SU-DHL-6 (cell line): ENCODE measurements around the gene TMEM108.

ENCODE experiments used
- H2AFZ ChIP-seq: fragments of 200-600 bp; sonication (generic); 2 replicates; pipeline ENCODE4 v1.6.1; 2014; ENCODE audit warnings: low read depth, mild to moderate bottlenecking, moderate library complexity, mixed read lengths, antibody characterized with exemption, low read length; ENCODE audit not compliant: severe bottlenecking
- H3F3A ChIP-seq: fragments of 200-600 bp; shearing (Covaris generic); 2 replicates; pipeline ENCODE4 v1.6.0; 2016; ENCODE audit warnings: antibody characterized with exemption, mild to moderate bottlenecking; ENCODE audit not compliant: insufficient read depth
- H3K27ac ChIP-seq: fragments of 200-600 bp; sonication (generic); 2 replicates; pipeline ENCODE4 v1.5.1; 2016; ENCODE audit warnings: low read depth, mild to moderate bottlenecking, low read length, moderate library complexity, mixed read lengths
- H3K27me3 ChIP-seq: fragments of 200-600 bp; sonication (generic), shearing (Covaris generic); 2 replicates; pipeline ENCODE4 v1.6.0; 2014; ENCODE audit warnings: mild to moderate bottlenecking, low read length
- H3K36me3 ChIP-seq: fragments of 200-600 bp; sonication (generic); 2 replicates; pipeline ENCODE4 v1.6.1; 2014; ENCODE audit warnings: mild to moderate bottlenecking, low read length, mixed read lengths
- H3K4me2 ChIP-seq: fragments of 300-600, 200-600 bp; shearing (Covaris generic), sonication (generic); 2 replicates; pipeline ENCODE4 v1.6.0; 2014; ENCODE audit warnings: low read length, low read depth, mild to moderate bottlenecking; ENCODE audit not compliant: poor library complexity, severe bottlenecking
- H3K4me3 ChIP-seq: fragments of 200-600 bp; sonication (generic); 2 replicates; pipeline ENCODE4 v1.5.1; 2014; ENCODE audit warnings: antibody characterized with exemption, low read length, mild to moderate bottlenecking, mixed read lengths; ENCODE audit not compliant: insufficient read depth, poor library complexity, severe bottlenecking
- H3K79me2 ChIP-seq: fragments of 200-600 bp; sonication (generic); 2 replicates; pipeline ENCODE4 v1.6.1; 2014; ENCODE audit warnings: mild to moderate bottlenecking, low read length, moderate library complexity; ENCODE audit not compliant: insufficient read depth
- H3K9ac ChIP-seq: fragments of 200-600 bp; sonication (generic); 2 replicates; pipeline ENCODE4 v1.7.0; 2014; ENCODE audit warnings: mild to moderate bottlenecking, low read length
- H3K9me2 ChIP-seq: fragments of 200-600 bp; sonication (generic); replicated peaks from 2 replicates; pipeline ENCODE4 v1.6.1; 2014; ENCODE audit warnings: low read length; ENCODE audit not compliant: insufficient read depth
- H3K9me3 ChIP-seq: fragments of 200-600 bp; sonication (generic); 2 replicates; pipeline ENCODE4 v1.6.1; 2014; ENCODE audit warnings: low read length, mixed read lengths; ENCODE audit not compliant: insufficient read depth
- H4K20me1 ChIP-seq: fragments of 200-600 bp; sonication (generic); 2 replicates; pipeline ENCODE4 v1.6.1; 2014; ENCODE audit warnings: low read depth, mild to moderate bottlenecking, antibody characterized with exemption, low read length, moderate library complexity, mixed read lengths
- EZH2phosphoT487 ChIP-seq: fragments of 200-600 bp; sonication (generic), shearing (Covaris generic); conservative IDR thresholded peaks from 2 replicates; pipeline ENCODE4 v1.6.1; 2018; ENCODE audit warnings: mild to moderate bottlenecking, antibody characterized with exemption, low read length, moderate library complexity, mixed read lengths
- TF ChIP-seq, protein P1 (sequence below): fragments of 200-600 bp; sonication (generic); IDR thresholded peaks from one replicate; pipeline ENCODE4 v1.5.1; 2017; ENCODE audit warnings: antibody characterized with exemption, mild to moderate bottlenecking, low read length, moderate library complexity; ENCODE audit not compliant: insufficient read depth, poor library complexity, severe bottlenecking

Gene TMEM108

DNA sequence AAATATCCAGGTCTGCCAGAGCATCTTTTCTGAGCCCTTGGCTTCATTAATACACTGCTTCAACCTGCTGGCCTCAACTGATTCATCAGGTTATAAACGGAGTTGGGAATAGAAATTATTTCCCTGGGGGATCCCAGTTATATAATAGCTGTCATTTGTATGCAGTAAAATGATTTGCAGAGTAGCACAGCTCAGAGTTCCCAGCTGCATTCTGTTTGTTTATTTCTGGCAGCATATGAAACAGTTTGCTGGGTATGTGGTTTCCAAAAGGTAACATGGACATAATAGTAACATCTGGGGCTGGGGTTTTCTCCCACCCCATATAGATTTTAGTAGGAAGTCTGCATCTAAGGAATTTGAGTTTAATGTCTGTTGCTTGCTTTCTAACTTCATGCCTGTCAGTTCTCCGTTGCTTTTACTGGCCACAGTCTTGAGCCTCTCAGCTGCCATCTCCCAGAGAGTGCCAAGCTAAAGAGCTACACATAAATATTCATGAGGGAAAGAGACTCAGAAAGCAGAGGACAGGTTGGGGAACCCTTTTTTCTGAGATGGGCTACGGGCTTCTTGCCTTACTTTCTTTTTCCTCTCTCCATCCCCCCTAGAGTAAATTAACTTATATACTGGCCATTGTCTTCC, 124.6 kb downstream of the TMEM108 start:
- H3K36me3 ChIP-seq, result no peaks in the 10 kb centered on the region
- no peak overlapping the region for H3K4me2 ChIP-seq
- H3K27ac ChIP-seq, result no peak overlapping the region
- H3K9me2 ChIP-seq, result no peaks in the 10 kb centered on the region
- H3F3A ChIP-seq, result no peaks in the 10 kb centered on the region
- no peaks in the 10 kb centered on the region for H3K9me3 ChIP-seq
- no peak for TF ChIP-seq EZH2phosphoT487
- TF ChIP-seq, protein P1, sequence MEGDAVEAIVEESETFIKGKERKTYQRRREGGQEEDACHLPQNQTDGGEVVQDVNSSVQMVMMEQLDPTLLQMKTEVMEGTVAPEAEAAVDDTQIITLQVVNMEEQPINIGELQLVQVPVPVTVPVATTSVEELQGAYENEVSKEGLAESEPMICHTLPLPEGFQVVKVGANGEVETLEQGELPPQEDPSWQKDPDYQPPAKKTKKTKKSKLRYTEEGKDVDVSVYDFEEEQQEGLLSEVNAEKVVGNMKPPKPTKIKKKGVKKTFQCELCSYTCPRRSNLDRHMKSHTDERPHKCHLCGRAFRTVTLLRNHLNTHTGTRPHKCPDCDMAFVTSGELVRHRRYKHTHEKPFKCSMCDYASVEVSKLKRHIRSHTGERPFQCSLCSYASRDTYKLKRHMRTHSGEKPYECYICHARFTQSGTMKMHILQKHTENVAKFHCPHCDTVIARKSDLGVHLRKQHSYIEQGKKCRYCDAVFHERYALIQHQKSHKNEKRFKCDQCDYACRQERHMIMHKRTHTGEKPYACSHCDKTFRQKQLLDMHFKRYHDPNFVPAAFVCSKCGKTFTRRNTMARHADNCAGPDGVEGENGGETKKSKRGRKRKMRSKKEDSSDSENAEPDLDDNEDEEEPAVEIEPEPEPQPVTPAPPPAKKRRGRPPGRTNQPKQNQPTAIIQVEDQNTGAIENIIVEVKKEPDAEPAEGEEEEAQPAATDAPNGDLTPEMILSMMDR, result no peak
- no peak overlapping the region for H3K9ac ChIP-seq
- H3K27me3 ChIP-seq, result no peaks in the 10 kb centered on the region
- H2AFZ ChIP-seq, result no peak overlapping the region
- H3K79me2 ChIP-seq, result no peaks in the 10 kb centered on the region
- H3K4me3 ChIP-seq, result no peak overlapping the region
- H4K20me1 ChIP-seq, result no peaks in the 10 kb centered on the region

DNA sequence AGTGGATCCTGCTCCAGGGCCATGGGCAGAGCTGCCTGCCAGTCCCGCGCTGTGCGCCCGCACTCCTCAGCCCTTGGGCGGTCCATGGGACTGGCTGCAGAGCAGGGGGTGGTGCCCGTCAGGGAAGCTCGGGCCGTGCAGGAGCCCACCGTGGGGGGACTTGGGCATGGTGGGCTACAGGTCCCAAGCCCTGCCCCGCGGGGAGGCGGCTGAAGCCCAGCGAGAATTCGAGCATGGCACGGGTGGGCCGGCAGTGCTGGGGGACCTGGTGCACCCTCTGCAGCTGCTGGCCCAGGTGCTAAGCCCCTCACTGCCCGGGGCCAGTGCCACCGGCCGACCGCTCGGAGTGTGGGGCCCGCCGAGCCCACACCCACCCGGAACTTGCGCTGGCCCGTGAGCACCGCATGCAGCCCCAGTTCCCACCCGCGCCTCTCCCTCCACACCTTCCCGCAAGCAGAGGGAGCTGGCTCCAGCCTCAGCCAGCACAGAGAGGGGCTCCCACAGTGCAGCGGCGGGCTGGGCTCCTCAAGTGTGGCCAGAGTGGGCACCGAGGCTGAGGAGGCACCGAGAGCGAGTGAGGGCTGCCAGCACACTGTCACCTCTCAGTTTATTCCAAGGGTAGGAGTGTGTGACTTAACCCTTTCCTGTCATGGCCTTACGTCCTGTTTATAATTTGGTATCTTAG, 129.3 kb downstream of the TMEM108 start:
- Histone ChIP-seq H4K20me1 (no peaks in the 10 kb centered on the region), H3F3A (no peaks in the 10 kb centered on the region), H3K9ac (no peak overlapping the region), H3K79me2 (no peaks in the 10 kb centered on the region), H3K36me3 (no peaks in the 10 kb centered on the region), H3K9me2 (no peaks in the 10 kb centered on the region), H3K9me3 (no peaks in the 10 kb centered on the region), H3K4me3 (no peak overlapping the region), H3K27ac (no peak overlapping the region), H3K4me2 (no peak overlapping the region), H2AFZ (no peak overlapping the region), H3K27me3 (no peaks in the 10 kb centered on the region)
- no peak for TF ChIP-seq EZH2phosphoT487
- TF ChIP-seq, protein P1, result no peak

DNA sequence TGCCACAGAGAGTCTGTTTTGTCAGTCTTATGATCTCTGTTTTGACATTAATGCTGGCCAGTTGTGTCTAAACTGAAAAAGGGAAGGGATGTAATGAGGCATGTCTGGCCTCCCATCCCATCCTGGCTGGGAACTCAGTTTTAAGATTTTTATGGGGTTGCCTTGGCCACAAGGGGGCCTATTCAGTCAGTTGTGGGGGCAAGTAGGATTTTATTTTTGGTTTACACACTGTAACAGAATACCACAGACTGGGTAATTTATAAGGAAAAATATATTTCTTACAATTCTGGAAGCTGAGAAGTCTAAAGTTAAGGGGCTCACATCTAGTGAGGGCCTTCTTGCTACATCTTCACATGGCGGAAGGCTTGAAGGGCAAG, 129.8 kb downstream of the TMEM108 start:
- Histone ChIP-seq H3K9ac (no peak overlapping the region), H3K9me2 (no peaks in the 10 kb centered on the region), H3K4me3 (no peak overlapping the region), H2AFZ (no peak overlapping the region), H3K36me3 (no peaks in the 10 kb centered on the region), H3K27ac (no peak overlapping the region), H4K20me1 (no peaks in the 10 kb centered on the region), H3K4me2 (no peak overlapping the region), H3K27me3 (no peaks in the 10 kb centered on the region), H3K9me3 (no peaks in the 10 kb centered on the region), H3F3A (no peaks in the 10 kb centered on the region), H3K79me2 (no peaks in the 10 kb centered on the region)
- no peak for TF ChIP-seq EZH2phosphoT487
- TF ChIP-seq, protein P1, result no peak
